LNCaP clone FGC (cell line): ENCODE measurements around the gene WNT3A.

Experiments used
- DNase-seq: peaks from one replicate; pipeline ENCODE4 v3.0.0-alpha.2; 2011; ENCODE audit warnings: low read depth
- H3K4me3 ChIP-seq: 2 replicates; pipeline ENCODE4 v1.5.1; 2011; ENCODE audit warnings: mild to moderate bottlenecking, low read depth, low read length, control low read depth
- TF ChIP-seq, protein P1 (sequence below): IDR thresholded peaks from 2 replicates; pipeline ENCODE4 v1.5.1; 2012; ENCODE audit warnings: mild to moderate bottlenecking; ENCODE audit not compliant: control insufficient read depth, insufficient read depth; ENCODE audit errors: extremely low read depth

WNT3A gene

DNA sequence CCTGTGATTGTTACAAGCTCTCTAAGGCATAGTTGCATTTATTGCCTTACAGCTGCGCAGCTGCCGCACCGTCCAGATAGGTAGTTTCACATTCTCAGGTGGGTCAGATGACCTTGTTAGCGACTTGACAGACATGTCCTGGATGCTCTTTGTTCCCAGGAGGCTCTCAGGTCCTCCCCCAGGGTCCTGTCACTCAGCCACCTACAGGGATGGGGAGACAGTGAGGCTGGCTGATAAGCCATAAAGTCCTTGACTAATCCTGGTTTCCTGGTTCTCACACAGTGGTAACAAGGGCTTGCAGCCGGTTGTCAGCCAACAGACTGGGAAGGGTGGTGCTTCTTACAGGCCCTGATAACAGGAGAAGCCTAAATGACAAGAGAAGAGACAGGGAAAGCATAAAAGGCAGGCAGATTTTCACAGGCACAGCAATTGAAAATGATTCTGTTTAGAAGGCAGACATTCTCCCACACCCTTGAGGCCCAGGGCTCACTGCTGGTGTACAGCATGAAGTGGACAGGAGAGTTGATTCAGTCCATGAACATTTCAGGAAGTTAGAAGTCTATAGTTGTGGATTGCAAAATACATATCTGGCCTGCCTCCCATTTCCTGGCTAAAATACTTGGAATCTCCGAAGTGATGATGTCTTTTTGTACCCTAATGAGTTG lies 78.6 kb downstream of the WNT3A start:
- TF ChIP-seq, protein P1, sequence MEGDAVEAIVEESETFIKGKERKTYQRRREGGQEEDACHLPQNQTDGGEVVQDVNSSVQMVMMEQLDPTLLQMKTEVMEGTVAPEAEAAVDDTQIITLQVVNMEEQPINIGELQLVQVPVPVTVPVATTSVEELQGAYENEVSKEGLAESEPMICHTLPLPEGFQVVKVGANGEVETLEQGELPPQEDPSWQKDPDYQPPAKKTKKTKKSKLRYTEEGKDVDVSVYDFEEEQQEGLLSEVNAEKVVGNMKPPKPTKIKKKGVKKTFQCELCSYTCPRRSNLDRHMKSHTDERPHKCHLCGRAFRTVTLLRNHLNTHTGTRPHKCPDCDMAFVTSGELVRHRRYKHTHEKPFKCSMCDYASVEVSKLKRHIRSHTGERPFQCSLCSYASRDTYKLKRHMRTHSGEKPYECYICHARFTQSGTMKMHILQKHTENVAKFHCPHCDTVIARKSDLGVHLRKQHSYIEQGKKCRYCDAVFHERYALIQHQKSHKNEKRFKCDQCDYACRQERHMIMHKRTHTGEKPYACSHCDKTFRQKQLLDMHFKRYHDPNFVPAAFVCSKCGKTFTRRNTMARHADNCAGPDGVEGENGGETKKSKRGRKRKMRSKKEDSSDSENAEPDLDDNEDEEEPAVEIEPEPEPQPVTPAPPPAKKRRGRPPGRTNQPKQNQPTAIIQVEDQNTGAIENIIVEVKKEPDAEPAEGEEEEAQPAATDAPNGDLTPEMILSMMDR: no peak
- no peak for DNase-seq
- H3K4me3 ChIP-seq: peak overlapping the region; percentile 97

DNA sequence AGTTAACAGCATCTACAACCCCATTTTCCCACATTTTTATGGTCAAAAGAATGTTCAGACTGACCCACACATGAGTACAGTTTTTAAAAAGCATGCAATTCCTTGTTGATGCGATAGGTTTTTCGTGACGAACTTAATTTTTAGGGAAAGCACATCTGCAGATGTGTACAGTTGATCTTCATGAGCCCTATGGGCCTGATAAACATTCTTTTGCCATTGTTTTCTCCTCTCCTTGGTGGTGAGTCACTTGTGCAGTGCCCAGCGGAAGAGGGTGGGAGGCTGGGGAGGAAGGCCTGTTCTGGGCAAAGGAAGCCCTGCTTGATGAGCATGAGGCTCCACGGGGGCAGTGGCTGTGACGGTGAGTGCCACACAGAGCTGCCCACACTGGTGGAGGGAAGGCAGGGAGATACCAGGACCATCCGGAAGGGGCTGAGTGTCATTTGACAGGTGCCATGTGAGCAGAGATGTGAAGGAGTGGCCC lies 81.0 kb downstream of the WNT3A start:
- H3K4me3 ChIP-seq: no peak overlapping the region
- DNase-seq: no peak
- TF ChIP-seq, protein P1: no peak

DNA sequence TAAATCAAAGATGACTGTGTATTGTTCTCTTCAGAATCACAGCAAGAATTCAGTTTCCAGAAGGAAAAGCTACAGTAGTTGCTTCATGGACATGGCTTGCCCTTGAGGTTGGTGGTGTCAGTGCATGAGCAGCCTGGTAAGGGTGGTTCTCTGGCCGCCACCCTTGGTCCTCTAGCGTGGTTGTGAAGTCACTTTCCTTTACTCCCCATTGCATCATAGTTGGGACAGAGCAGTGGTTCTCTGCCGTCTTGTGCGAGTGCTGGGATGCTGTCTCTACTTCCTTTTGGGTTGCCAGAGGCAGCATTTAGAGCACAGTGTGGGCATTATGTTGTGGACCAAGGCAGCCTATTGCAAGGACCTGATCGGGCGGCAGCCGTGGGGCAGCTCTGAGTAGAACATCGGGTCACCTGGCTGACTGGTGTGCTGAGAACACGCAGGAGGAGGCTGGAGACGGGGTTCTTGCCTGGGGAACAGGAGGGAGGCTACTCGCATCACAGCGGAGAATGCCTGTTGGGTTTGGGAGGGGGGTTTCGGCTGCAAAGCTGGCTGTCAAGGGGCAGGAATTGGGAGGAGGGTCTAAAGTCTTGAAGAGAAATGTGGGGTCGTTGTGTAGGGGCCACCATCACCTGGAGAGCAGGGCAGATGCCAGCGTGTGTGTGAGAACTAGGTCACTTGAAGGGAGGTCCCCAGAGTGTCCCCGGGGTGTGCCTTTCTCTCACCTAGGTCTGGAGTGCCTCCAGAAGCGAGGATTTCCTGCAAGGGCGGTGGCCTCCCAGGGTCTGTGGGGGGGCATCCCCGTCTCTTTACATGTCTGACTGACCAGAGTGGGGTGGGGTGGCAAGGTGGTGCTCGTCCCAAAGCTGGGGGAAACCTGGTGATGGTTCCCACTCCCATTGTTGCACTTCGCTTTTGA lies 82.0 kb downstream of the WNT3A start:
- no peak for DNase-seq
- peak overlapping the region; percentile 39 for H3K4me3 ChIP-seq
- TF ChIP-seq, protein P1: no peak

DNA sequence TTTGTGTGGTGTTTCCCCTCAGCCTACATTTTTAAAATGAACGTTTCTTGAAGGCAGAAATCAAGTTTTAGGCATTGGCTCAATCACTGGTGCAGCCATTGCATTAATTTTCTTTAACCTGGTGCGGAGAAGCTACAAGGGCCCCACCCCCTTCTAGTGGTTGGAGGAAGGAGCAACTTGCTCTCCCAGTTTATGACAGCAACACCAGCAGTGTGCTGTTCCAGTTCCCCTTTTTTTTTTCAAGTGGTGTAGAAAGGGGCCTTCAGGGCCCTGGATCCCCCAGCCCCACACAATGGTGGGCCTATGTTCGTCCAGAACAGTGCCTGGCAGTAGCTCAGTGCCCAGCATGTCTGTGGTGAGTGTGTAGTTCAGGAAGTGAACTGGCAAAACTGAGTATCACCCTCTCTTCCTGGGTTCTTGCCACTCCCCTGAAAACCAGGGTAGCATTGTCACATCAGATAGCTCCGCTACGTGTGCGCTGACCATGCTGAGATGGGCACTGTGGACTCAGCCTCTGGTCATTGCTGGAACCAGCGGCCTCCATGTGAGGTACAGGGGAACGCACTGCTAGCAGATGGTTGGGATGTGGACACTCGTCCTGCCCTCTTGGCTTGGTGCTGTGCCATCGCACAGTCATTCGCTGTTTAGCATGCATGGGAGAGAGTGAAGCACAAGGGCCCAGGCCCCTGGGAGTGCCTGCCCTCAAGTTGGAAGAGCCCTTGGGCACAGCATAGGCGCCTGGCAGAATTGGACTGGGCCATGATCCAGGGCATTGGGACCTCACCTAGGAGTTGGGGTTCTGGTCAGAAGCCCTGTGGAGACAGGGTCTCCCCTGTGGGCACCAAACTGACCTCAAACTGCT lies 83.0 kb downstream of the WNT3A start:
- TF ChIP-seq, protein P1: no peak
- H3K4me3 ChIP-seq: peak overlapping the region; percentile 39
- DNase-seq: no peak

DNA sequence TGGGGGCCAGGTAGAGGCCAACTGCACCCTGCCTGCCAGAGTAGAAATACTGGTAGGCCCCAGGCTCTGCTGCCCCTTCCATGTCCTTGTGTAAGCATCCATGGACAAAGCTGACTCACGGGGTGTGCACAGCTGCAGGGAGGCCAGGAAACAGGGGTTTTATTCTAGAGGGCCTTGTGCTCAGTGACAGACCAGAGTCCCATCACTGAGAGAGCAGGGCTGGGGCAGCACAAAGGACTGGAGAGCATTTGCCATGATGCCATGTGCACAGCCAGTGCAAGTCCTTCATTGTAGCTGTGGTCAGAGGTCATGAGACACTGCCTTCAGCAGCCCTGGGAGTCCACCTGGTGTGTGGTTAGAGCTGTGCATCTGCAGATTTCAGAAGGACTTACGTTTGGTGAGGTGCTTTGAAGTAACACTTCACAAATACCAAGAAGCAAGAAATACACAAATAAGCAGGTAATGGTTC lies 83.8 kb downstream of the WNT3A start:
- DNase-seq: peak; percentile 60
- TF ChIP-seq, protein P1: 0 out of 2 replicates have a peak, but pooled peaks have one; percentile 18
- H3K4me3 ChIP-seq: peak overlapping the region; percentile 39

DNA sequence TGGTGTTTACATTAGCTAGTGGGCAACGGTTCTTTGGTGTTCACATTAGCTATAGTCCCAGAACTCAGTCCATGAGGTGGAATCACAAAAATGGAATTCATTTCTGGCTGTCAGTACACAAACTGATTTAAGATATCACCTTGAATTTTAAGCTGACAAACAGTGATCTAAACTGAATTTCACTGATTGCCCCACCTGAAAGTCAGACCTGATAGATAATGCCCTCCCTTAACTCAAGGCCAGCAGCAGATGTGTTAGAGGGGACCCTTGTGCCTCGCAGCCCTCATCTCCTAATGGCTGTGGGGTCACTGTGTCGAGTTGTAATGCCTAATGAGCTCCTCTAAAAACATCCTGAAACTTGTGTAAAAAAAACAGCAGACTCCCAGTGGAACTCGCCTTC lies 84.3 kb downstream of the WNT3A start:
- TF ChIP-seq, protein P1: no peak
- no peak overlapping the region for H3K4me3 ChIP-seq
- DNase-seq: no peak
